Caco-2 (cell line): ENCODE data around the gene EPHA10. TPM values are rescaled to one million over a fixed set of nuclear protein-coding genes. Genes with fewer than 3 reads are reported as not detected.

ENCODE experiments used
- BruUV-seq: library from RNA; stranded (reverse); fragments of 400-500 nt; replicated peaks from 2 replicates; lab custom pipeline; 2021; lab: Mats Ljungman, UMichigan
- CTCF ChIA-PET: fragments of 300-600 bp; sonication (Branson Sonifier 250); formaldehyde crosslinking; loops from one replicate; lab custom pipeline; 2022; ENCODE audit warnings: antibody characterized with exemption; lab: Charles Lee
- POLR2A ChIA-PET: fragments of 300-600 bp; sonication (Branson Sonifier 250); formaldehyde crosslinking; loops from one replicate; lab custom pipeline; 2022; ENCODE audit warnings: antibody characterized with exemption; lab: Charles Lee
- DNase-seq, 2 experiments: peaks; one replicate each; pipeline versions ENCODE4 v3.0.0 to v3.0.0-alpha.2; 2020 to 2022
- H3K27me3 ChIP-seq: replicated peaks from 2 replicates; pipeline ENCODE4 v1.6.0; 2011; ENCODE audit warnings: low read length; ENCODE audit not compliant: control insufficient read depth, insufficient read depth
- H3K36me3 ChIP-seq: 2 replicates; pipeline ENCODE4 v1.5.1; 2011; ENCODE audit warnings: low read length; ENCODE audit not compliant: control insufficient read depth, insufficient read depth
- H3K4me1 ChIP-seq: fragments of 250-450 bp; sonication (Bioruptor Pico); 2 replicates; pipeline ENCODE4 v1.5.1; 2020; ENCODE audit warnings: mild to moderate bottlenecking
- H3K4me3 ChIP-seq: 2 replicates; pipeline ENCODE4 v1.5.1; 2011; ENCODE audit warnings: low read depth, mild to moderate bottlenecking, control low read depth, low read length
- H3K9me3 ChIP-seq: fragments of 250-450 bp; sonication (Bioruptor Pico); 2 replicates; pipeline ENCODE4 v1.5.1; 2020; ENCODE audit warnings: mild to moderate bottlenecking, moderate library complexity
- H3K27ac Mint-ChIP-seq: one replicate; pipeline ENCODE4 v1.8.0; 2022; ENCODE audit warnings: mixed read lengths; ENCODE audit not compliant: unreplicated experiment
- H3K27me3 Mint-ChIP-seq: one replicate; pipeline ENCODE4 v1.8.0; 2022; ENCODE audit warnings: mixed read lengths; ENCODE audit not compliant: insufficient read depth, unreplicated experiment
- H3K36me3 Mint-ChIP-seq: one replicate; pipeline ENCODE4 v1.8.0; 2022; ENCODE audit warnings: mild to moderate bottlenecking, mixed read lengths; ENCODE audit not compliant: insufficient read depth, unreplicated experiment
- H3K4me1 Mint-ChIP-seq: one replicate; pipeline ENCODE4 v1.8.0; 2022; ENCODE audit warnings: low read depth, mixed read lengths; ENCODE audit not compliant: unreplicated experiment
- H3K4me3 Mint-ChIP-seq: one replicate; pipeline ENCODE4 v1.8.0; 2022; ENCODE audit warnings: mild to moderate bottlenecking, moderate library complexity, mixed read lengths; ENCODE audit not compliant: unreplicated experiment
- H3K9me3 Mint-ChIP-seq: one replicate; pipeline ENCODE4 v1.8.0; 2022; ENCODE audit warnings: mixed read lengths; ENCODE audit not compliant: unreplicated experiment
- intact Hi-C: fragments of 100-400 bp; cut with micrococcal nuclease; formaldehyde crosslinking; loops from one replicate; pipeline ENCODE4 v1.10.0; 2022; ENCODE audit not compliant: unreplicated experiment
- total RNA-seq: library from RNA; stranded (reverse); gene quantifications from 2 replicates; pipeline ENCODE4 v1.2.3, GENCODE V29; 2022
- TF ChIP-seq, protein P1 (sequence below), 2 experiments: fragments of 200-600 bp in 1 of 2; IDR thresholded peaks; 1 replicate in 1 of 2; 2 replicates in 1 of 2; pipeline versions ENCODE4 v1.5.1 to v1.8.0; 2011 to 2022; ENCODE audit warnings: antibody characterized with exemption in 1 of 2, control low read depth in 1 of 2, inconsistent platforms in 1 of 2, low read depth in 1 of 2, low read length in 1 of 2, mild to moderate bottlenecking in 1 of 2, moderate library complexity in 1 of 2; ENCODE audit not compliant: insufficient read depth in 1 of 2, severe bottlenecking in 1 of 2, unreplicated experiment in 1 of 2

EPHA10 gene
- total RNA-seq, 1 experiment from 2014 or later: 2.8 TPM

DNA sequence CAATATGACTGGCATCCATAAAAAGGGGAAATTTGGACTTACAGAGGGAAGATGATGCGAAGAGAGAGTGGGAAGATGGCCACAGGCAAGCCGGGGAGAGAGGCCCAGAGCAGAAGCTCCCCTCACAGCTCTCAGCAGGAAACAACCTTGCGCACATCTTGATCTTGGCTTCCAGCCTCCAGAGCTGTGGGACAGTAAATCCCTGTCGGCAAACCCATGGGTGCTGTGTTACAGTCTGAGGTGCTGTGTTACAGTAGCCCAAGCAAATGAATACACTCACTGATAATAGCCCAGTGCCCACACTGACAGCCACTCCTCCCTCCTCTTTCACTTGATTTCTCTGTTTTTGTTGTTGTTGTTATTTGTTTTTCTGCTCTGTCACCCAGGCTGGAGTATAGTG is 50.2 kb downstream of the EPHA10 start:
- Mint-ChIP-seq H3K4me1 (no peaks in the 10 kb centered on the region), H3K27ac (no peak overlapping the region), H3K9me3 (no peaks in the 10 kb centered on the region), H3K4me3 (no peak overlapping the region), H3K27me3 (no peaks in the 10 kb centered on the region), H3K36me3 (peaks cover 1% of the 10 kb centered on the region)
- DNase-seq: no peak
- intact Hi-C loops: no loop called here
- H3K9me3 ChIP-seq: no peaks in the 10 kb centered on the region
- no peaks in the 10 kb centered on the region for H3K4me1 ChIP-seq
- no peaks in the 10 kb centered on the region for H3K36me3 ChIP-seq
- ChIA-PET POLR2A (no interaction called here), CTCF (interaction anchor here (0.6 kb wide), 1 partner anchor 23 kb away, joined by 3 read pairs; the partner anchor contains the start of gene CDCA8)
- no TSS peak for BruUV-seq
- H3K27me3 ChIP-seq: no peaks in the 10 kb centered on the region
- TF ChIP-seq, protein P1, sequence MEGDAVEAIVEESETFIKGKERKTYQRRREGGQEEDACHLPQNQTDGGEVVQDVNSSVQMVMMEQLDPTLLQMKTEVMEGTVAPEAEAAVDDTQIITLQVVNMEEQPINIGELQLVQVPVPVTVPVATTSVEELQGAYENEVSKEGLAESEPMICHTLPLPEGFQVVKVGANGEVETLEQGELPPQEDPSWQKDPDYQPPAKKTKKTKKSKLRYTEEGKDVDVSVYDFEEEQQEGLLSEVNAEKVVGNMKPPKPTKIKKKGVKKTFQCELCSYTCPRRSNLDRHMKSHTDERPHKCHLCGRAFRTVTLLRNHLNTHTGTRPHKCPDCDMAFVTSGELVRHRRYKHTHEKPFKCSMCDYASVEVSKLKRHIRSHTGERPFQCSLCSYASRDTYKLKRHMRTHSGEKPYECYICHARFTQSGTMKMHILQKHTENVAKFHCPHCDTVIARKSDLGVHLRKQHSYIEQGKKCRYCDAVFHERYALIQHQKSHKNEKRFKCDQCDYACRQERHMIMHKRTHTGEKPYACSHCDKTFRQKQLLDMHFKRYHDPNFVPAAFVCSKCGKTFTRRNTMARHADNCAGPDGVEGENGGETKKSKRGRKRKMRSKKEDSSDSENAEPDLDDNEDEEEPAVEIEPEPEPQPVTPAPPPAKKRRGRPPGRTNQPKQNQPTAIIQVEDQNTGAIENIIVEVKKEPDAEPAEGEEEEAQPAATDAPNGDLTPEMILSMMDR (IDR thresholded peaks at IDR 0.05; ENCODE audit: insufficient read depth in 1 of 2, low read depth in 1 of 2, low read length in 1 of 2, severe bottlenecking in 1 of 2, unreplicated experiment in 1 of 2): no peak
- no peak overlapping the region for H3K4me3 ChIP-seq

DNA sequence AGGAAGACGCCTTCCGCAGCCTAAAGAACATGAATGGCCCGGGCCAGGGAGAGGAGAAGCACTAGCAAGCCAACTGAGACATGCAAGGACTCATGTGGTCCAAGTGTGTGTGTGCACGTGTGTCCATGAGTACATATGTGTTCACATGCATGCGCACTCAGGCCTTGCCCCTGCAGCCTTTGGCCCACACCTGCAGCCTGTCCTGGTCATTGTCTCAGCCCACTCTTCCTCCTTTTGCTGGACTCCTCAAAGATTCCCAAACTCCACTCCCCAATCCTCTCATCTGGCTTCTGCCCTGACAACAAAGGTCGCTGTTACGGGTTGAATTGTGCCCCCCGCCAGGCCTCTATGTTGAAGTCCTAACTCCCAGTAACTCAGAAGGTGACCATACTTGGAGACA is 50.7 kb downstream of the EPHA10 start:
- no peaks in the 10 kb centered on the region for H3K27me3 Mint-ChIP-seq
- ChIA-PET CTCF (no interaction called here), POLR2A (no interaction called here)
- no peak overlapping the region for H3K27ac Mint-ChIP-seq
- no peak overlapping the region for H3K4me3 ChIP-seq
- no peak overlapping the region for H3K4me3 Mint-ChIP-seq
- BruUV-seq: no TSS peak
- H3K9me3 ChIP-seq: no peaks in the 10 kb centered on the region
- no peak for DNase-seq
- H3K9me3 Mint-ChIP-seq: no peaks in the 10 kb centered on the region
- TF ChIP-seq, protein P1 (IDR thresholded peaks at IDR 0.05; ENCODE audit: insufficient read depth in 1 of 2, low read depth in 1 of 2, low read length in 1 of 2, severe bottlenecking in 1 of 2, unreplicated experiment in 1 of 2): no peak
- no peaks in the 10 kb centered on the region for H3K36me3 ChIP-seq
- H3K4me1 Mint-ChIP-seq: no peaks in the 10 kb centered on the region
- no peaks in the 10 kb centered on the region for H3K27me3 ChIP-seq
- H3K36me3 Mint-ChIP-seq: peaks cover 6% of the 10 kb centered on the region
- intact Hi-C loops: no loop called here
- H3K4me1 ChIP-seq: no peaks in the 10 kb centered on the region

DNA sequence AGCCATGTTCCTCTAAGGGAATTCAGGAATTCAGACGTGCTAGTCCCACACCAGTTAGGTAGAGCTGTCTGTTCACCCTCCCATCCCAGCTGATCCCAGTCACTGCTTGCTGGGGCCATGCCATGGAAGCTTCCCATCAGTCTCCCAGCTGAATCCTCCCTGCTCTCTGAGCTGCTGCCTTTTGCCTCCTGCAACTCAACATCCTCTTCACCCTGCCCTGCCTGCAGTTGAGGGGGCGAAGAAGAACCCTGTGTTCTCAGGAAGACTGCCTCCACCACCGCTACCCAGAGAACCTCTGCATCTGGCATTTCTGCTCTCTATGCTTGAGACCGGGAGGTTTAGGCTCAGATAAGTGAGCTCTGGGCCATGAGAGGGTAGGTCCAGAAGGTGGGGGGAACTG is 56.4 kb downstream of the EPHA10 start:
- ChIA-PET CTCF (no interaction called here), POLR2A (no interaction called here)
- H3K4me3 Mint-ChIP-seq: no peak overlapping the region
- peaks cover 43% of the 10 kb centered on the region for H3K36me3 Mint-ChIP-seq
- H3K4me1 Mint-ChIP-seq: no peaks in the 10 kb centered on the region
- no TSS peak for BruUV-seq
- no peak overlapping the region for H3K27ac Mint-ChIP-seq
- H3K9me3 Mint-ChIP-seq: no peaks in the 10 kb centered on the region
- H3K27me3 Mint-ChIP-seq: no peaks in the 10 kb centered on the region
- H3K9me3 ChIP-seq: no peaks in the 10 kb centered on the region
- H3K4me3 ChIP-seq: no peak overlapping the region
- intact Hi-C loops: no loop called here
- H3K4me1 ChIP-seq: no peaks in the 10 kb centered on the region
- no peaks in the 10 kb centered on the region for H3K27me3 ChIP-seq
- DNase-seq: no peak
- no peaks in the 10 kb centered on the region for H3K36me3 ChIP-seq
- TF ChIP-seq, protein P1 (IDR thresholded peaks at IDR 0.05; ENCODE audit: insufficient read depth in 1 of 2, low read depth in 1 of 2, low read length in 1 of 2, severe bottlenecking in 1 of 2, unreplicated experiment in 1 of 2): no peak
